ENCODE data around the gene PDE4D. TPM values are rescaled to one million over a fixed set of nuclear protein-coding genes. Genes with fewer than 3 reads are reported as not detected.

PDE4D gene
- total RNA-seq, 1 experiment from 2014 or later, result 3.6 TPM

DNA sequence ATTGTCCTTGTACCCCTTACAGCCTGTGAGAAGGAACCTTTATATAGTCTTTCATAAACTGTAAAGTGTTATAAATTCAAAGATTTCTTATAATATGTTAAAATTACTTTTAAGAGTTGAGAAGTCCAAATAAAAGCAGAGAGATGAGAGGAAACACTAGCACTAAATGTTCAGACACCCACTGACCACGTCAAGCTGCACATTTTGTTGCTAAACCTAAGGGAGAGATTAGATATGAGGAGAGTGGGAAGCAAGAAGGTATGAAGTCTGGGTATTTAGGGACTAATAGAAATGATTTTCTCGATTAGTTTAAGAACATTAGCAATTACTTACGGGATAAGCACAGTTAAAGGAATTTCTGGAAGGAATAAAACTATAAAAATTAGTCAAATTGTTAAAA is 803.8 kb downstream of the PDE4D start:
- H3K9me2 ChIP-seq (replicated peaks; ENCODE audit: low read length), result no peaks in the 10 kb centered on the region
- no peaks in the 10 kb centered on the region for H3K79me2 ChIP-seq (ENCODE audit: low read length)
- H3K36me3 ChIP-seq (ENCODE audit: low read depth, low read length), result no peaks in the 10 kb centered on the region
- H3F3A ChIP-seq (ENCODE audit: low read length, unreplicated experiment), result no peaks in the 10 kb centered on the region
- H3K4me2 ChIP-seq (ENCODE audit: low read length), result no peak overlapping the region
- H3K27me3 ChIP-seq (ENCODE audit: low read length), result no peaks in the 10 kb centered on the region
- no peaks in the 10 kb centered on the region for H3K9me3 ChIP-seq (ENCODE audit: low read length)
- ChIA-PET CTCF (no interaction called here), POLR2A (ENCODE audit: unreplicated experiment) (no interaction called here)
- TF ChIP-seq EZH2 (IDR thresholded peaks at IDR 0.05; ENCODE audit: low read length, unreplicated experiment) (no peak), EZH2phosphoT487 (IDR thresholded peaks at IDR 0.05; ENCODE audit: borderline replicate concordance, low read length) (no peak)
- TF ChIP-seq, protein P1, sequence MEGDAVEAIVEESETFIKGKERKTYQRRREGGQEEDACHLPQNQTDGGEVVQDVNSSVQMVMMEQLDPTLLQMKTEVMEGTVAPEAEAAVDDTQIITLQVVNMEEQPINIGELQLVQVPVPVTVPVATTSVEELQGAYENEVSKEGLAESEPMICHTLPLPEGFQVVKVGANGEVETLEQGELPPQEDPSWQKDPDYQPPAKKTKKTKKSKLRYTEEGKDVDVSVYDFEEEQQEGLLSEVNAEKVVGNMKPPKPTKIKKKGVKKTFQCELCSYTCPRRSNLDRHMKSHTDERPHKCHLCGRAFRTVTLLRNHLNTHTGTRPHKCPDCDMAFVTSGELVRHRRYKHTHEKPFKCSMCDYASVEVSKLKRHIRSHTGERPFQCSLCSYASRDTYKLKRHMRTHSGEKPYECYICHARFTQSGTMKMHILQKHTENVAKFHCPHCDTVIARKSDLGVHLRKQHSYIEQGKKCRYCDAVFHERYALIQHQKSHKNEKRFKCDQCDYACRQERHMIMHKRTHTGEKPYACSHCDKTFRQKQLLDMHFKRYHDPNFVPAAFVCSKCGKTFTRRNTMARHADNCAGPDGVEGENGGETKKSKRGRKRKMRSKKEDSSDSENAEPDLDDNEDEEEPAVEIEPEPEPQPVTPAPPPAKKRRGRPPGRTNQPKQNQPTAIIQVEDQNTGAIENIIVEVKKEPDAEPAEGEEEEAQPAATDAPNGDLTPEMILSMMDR (conservative IDR thresholded peaks at IDR 0.05; ENCODE audit: low read depth, low read length), result no peak
- H3K9ac ChIP-seq (ENCODE audit: low read length), result no peak overlapping the region
- intact Hi-C loops (cut with micrococcal nuclease), result no loop called here
- BruUV-seq (replicated peaks), result no TSS peak
- no peak overlapping the region for H2AFZ ChIP-seq (ENCODE audit: low read length)
- H4K20me1 ChIP-seq (ENCODE audit: low read length), result no peaks in the 10 kb centered on the region
- DNase-seq, result no peak
- no peaks in the 10 kb centered on the region for H3K4me1 ChIP-seq (ENCODE audit: insufficient read depth, low read length)
- no peak for ATAC-seq
- H3K27ac ChIP-seq (ENCODE audit: low read length), result no peak overlapping the region
- no peak overlapping the region for H3K4me3 ChIP-seq (ENCODE audit: low read length)

DNA sequence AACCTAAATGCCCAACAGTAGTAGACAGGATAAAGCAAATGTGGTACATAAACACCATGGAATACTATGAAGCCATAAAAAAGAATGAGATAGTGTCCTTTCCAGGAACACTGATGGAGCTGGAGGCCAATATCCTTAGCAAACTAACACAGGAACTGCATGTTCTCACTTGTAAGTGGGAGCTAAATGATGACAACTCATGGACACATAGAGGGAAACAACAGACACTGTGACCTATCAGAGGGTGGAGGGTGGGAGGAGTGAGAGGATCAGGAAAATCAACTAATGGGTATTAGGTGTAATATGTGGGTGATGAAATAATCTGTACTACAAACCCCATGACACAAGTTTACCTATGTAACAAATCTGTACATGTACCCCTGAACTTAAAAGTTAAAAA is 805.0 kb downstream of the PDE4D start:
- Histone ChIP-seq H2AFZ (ENCODE audit: low read length) (no peak overlapping the region), H3K79me2 (ENCODE audit: low read length) (no peaks in the 10 kb centered on the region), H3K4me1 (ENCODE audit: insufficient read depth, low read length) (no peaks in the 10 kb centered on the region), H3K9me2 (replicated peaks; ENCODE audit: low read length) (no peaks in the 10 kb centered on the region), H3K36me3 (ENCODE audit: low read depth, low read length) (no peaks in the 10 kb centered on the region), H3K4me2 (ENCODE audit: low read length) (no peak overlapping the region), H3K9me3 (ENCODE audit: low read length) (no peaks in the 10 kb centered on the region), H3F3A (ENCODE audit: low read length, unreplicated experiment) (no peaks in the 10 kb centered on the region), H3K27ac (ENCODE audit: low read length) (no peak overlapping the region), H3K27me3 (ENCODE audit: low read length) (no peaks in the 10 kb centered on the region), H4K20me1 (ENCODE audit: low read length) (no peaks in the 10 kb centered on the region), H3K4me3 (ENCODE audit: low read length) (no peak overlapping the region), H3K9ac (ENCODE audit: low read length) (no peak overlapping the region)
- POLR2A ChIA-PET (ENCODE audit: unreplicated experiment), result no interaction called here
- DNase-seq (no peak), ATAC-seq (no peak)
- intact Hi-C loops (cut with micrococcal nuclease), result no loop called here
- BruUV-seq (replicated peaks), result no TSS peak
- CTCF ChIA-PET, result no interaction called here
- TF ChIP-seq, protein P1 (conservative IDR thresholded peaks at IDR 0.05; ENCODE audit: low read depth, low read length), result no peak

DNA sequence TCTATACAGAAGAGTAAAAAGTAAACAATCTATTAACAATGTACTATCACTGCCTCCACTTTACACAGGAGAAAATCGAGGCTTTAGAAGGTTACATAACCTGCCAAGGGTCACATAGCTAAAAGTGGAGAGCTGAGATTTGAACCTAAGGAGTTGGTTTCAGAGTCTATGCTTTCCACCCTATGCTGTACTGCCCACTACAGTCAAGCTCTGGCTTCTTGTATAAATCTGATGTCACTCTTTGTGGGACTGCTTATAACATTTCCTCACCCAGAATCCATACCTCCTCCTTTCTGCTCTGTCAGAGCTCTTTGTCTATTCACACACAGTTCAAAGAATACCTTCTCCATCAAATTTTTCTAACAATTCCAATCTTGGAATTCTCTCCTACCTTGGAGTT is 807.5 kb downstream of the PDE4D start:
- no TSS peak for BruUV-seq (replicated peaks)

More for the DNA sequence above, 807.5 kb downstream of the PDE4D start:
- no peak overlapping the region for H3K4me2 ChIP-seq (ENCODE audit: low read length)
- TF ChIP-seq EZH2 (IDR thresholded peaks at IDR 0.05; ENCODE audit: low read length, unreplicated experiment) (no peak), EZH2phosphoT487 (IDR thresholded peaks at IDR 0.05; ENCODE audit: borderline replicate concordance, low read length) (no peak)
- TF ChIP-seq, protein P1 (conservative IDR thresholded peaks at IDR 0.05; ENCODE audit: low read depth, low read length), result no peak
- ChIA-PET POLR2A (ENCODE audit: unreplicated experiment) (no interaction called here), CTCF (no interaction called here)
- H3K4me1 ChIP-seq (ENCODE audit: insufficient read depth, low read length), result no peaks in the 10 kb centered on the region
- no peaks in the 10 kb centered on the region for H3K9me3 ChIP-seq (ENCODE audit: low read length)
- ATAC-seq (no peak), DNase-seq (no peak)
- no peak overlapping the region for H3K27ac ChIP-seq (ENCODE audit: low read length)
- intact Hi-C loops (cut with micrococcal nuclease), result no loop called here
- H2AFZ ChIP-seq (ENCODE audit: low read length), result no peak overlapping the region
- no peaks in the 10 kb centered on the region for H3K27me3 ChIP-seq (ENCODE audit: low read length)
- H3F3A ChIP-seq (ENCODE audit: low read length, unreplicated experiment), result no peaks in the 10 kb centered on the region
- no peaks in the 10 kb centered on the region for H3K79me2 ChIP-seq (ENCODE audit: low read length)
- H3K4me3 ChIP-seq (ENCODE audit: low read length), result no peak overlapping the region
- H3K36me3 ChIP-seq (ENCODE audit: low read depth, low read length), result no peaks in the 10 kb centered on the region
- H3K9me2 ChIP-seq (replicated peaks; ENCODE audit: low read length), result no peaks in the 10 kb centered on the region
- no peak overlapping the region for H3K9ac ChIP-seq (ENCODE audit: low read length)
- H4K20me1 ChIP-seq (ENCODE audit: low read length), result no peaks in the 10 kb centered on the region
